Endodermal cell (in vitro differentiated cells): Measurements from ENCODE around the gene SH3BP4. TPM values are rescaled to one million over a fixed set of nuclear protein-coding genes. Genes with fewer than 3 reads are reported as not detected.

Experiments used
- DNase-seq: peaks from one replicate; pipeline ENCODE4 v3.0.0-alpha.2; 2017
- H3K27ac ChIP-seq: 2 replicates; pipeline ENCODE4 v1.5.1; 2013; ENCODE audit warnings: mild to moderate bottlenecking, low read depth, low read length, moderate library complexity
- H3K27me3 ChIP-seq: 2 replicates; pipeline ENCODE4 v1.6.1; 2013; ENCODE audit warnings: mild to moderate bottlenecking, low read length, moderate library complexity; ENCODE audit not compliant: insufficient read depth, control insufficient read depth, poor library complexity, severe bottlenecking
- H3K36me3 ChIP-seq: 2 replicates; pipeline ENCODE4 v1.7.0; 2013; ENCODE audit warnings: mild to moderate bottlenecking, low read length, moderate library complexity; ENCODE audit not compliant: control insufficient read depth, insufficient read depth
- H3K4me1 ChIP-seq: one replicate; pipeline ENCODE4 v1.7.0; 2013; ENCODE audit warnings: low read length; ENCODE audit not compliant: control insufficient read depth, insufficient read depth
- H3K4me3 ChIP-seq: 2 replicates; pipeline ENCODE4 v1.5.1; 2013; ENCODE audit warnings: mild to moderate bottlenecking, low read length, moderate library complexity
- H3K9ac ChIP-seq: 2 replicates; pipeline ENCODE4 v1.6.1; 2013; ENCODE audit warnings: mild to moderate bottlenecking, low read length, moderate library complexity; ENCODE audit not compliant: poor library complexity, severe bottlenecking; ENCODE audit errors: extremely low read depth
- H3K9me3 ChIP-seq: 2 replicates; pipeline ENCODE4 v1.6.1; 2013; ENCODE audit warnings: mild to moderate bottlenecking, low read length, moderate library complexity; ENCODE audit not compliant: control insufficient read depth
- H3K27ac Mint-ChIP-seq: 2 replicates; pipeline ENCODE4 v1.8.0; 2020; ENCODE audit warnings: mixed read lengths
- H3K27me3 Mint-ChIP-seq: 2 replicates; pipeline ENCODE4 v1.8.0; 2021; ENCODE audit warnings: mild to moderate bottlenecking, mixed read lengths; ENCODE audit not compliant: insufficient read depth
- H3K36me3 Mint-ChIP-seq: 2 replicates; pipeline ENCODE4 v1.8.0; 2020; ENCODE audit warnings: low read depth, mixed read lengths
- H3K4me1 Mint-ChIP-seq: 2 replicates; pipeline ENCODE4 v1.8.0; 2020; ENCODE audit warnings: mixed read lengths
- H3K4me3 Mint-ChIP-seq: 2 replicates; pipeline ENCODE4 v1.8.0; 2020; ENCODE audit warnings: mild to moderate bottlenecking, moderate library complexity, mixed read lengths
- H3K9me3 Mint-ChIP-seq: 2 replicates; pipeline ENCODE4 v1.8.0; 2020; ENCODE audit warnings: mild to moderate bottlenecking, mixed read lengths
- WGBS, 2 experiments: methylation state at CpG; one replicate each; pipeline versions ENCODE4 v1.1.5 to v1.1.7; 2013; ENCODE audit warnings: missing lambda C conversion rate in 2 of 2, mixed read lengths in 1 of 2; ENCODE audit not compliant: insufficient coverage in 1 of 2, insufficient read length in 1 of 2; 5-methylcytosine and 5-hydroxymethylcytosine counted together
- total RNA-seq, 2 donors: library from RNA; stranded (reverse); fragmentation: NEBNext Ultra II Directional in 1 of 2; extraction: Animal tissue kit (Norgen Biotek cat#: 25700) in 1 of 2; gene quantifications; 2 replicates in 1 of 2; 3 replicates in 1 of 2; pipeline ENCODE4 v1.2.1, GENCODE V29; 2021
- TF ChIP-seq, protein P1 (sequence below): fragments of 200-600 bp; sonication (generic); conservative IDR thresholded peaks from 2 replicates; pipeline ENCODE4 v1.5.0; 2021; ENCODE audit warnings: antibody characterized with exemption, mild to moderate bottlenecking

The SH3BP4 gene
- total RNA-seq, 2 donors from 2014 or later, result 49.1 to 53.4 TPM

DNA sequence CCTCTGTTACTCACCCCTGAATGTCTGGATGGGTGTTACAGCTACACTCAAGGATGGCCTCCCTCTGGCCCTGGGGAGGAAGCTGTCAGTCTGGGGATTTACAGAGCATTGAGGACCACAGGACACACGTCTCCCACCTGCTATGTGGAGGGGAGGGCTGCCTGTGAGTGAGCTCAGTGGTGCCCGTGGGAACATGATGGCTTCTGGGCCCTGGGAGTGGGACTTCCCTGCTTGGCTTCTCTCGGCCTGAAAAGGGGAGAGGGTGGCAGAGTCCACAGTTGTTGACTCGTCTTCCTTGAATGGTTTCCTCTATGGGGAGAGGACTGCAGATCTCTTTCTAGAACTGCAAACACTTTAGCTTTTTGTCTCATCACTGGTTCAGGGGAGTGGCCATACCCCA, 79.1 kb downstream of the SH3BP4 start:
- Histone ChIP-seq H3K36me3 (peaks cover 31% of the 10 kb centered on the region), H3K4me1 (no peaks in the 10 kb centered on the region), H3K4me3 (no peak overlapping the region), H3K27ac (no peak overlapping the region), H3K9ac (no peak overlapping the region), H3K9me3 (no peaks in the 10 kb centered on the region), H3K27me3 (no peaks in the 10 kb centered on the region)
- DNase-seq, result no peak
- Mint-ChIP-seq H3K27me3 (no peaks in the 10 kb centered on the region), H3K36me3 (peaks cover 28% of the 10 kb centered on the region), H3K4me3 (no peak overlapping the region), H3K9me3 (no peaks in the 10 kb centered on the region), H3K4me1 (peaks cover 9% of the 10 kb centered on the region), H3K27ac (no peak overlapping the region)
- TF ChIP-seq, protein P1, sequence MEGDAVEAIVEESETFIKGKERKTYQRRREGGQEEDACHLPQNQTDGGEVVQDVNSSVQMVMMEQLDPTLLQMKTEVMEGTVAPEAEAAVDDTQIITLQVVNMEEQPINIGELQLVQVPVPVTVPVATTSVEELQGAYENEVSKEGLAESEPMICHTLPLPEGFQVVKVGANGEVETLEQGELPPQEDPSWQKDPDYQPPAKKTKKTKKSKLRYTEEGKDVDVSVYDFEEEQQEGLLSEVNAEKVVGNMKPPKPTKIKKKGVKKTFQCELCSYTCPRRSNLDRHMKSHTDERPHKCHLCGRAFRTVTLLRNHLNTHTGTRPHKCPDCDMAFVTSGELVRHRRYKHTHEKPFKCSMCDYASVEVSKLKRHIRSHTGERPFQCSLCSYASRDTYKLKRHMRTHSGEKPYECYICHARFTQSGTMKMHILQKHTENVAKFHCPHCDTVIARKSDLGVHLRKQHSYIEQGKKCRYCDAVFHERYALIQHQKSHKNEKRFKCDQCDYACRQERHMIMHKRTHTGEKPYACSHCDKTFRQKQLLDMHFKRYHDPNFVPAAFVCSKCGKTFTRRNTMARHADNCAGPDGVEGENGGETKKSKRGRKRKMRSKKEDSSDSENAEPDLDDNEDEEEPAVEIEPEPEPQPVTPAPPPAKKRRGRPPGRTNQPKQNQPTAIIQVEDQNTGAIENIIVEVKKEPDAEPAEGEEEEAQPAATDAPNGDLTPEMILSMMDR, result no peak
- WGBS, 2 experiments, result 94% methylated on average over 4 of the region's 4 CpGs; no CpG with 5 or more reads in 1 of the 2 experiments

DNA sequence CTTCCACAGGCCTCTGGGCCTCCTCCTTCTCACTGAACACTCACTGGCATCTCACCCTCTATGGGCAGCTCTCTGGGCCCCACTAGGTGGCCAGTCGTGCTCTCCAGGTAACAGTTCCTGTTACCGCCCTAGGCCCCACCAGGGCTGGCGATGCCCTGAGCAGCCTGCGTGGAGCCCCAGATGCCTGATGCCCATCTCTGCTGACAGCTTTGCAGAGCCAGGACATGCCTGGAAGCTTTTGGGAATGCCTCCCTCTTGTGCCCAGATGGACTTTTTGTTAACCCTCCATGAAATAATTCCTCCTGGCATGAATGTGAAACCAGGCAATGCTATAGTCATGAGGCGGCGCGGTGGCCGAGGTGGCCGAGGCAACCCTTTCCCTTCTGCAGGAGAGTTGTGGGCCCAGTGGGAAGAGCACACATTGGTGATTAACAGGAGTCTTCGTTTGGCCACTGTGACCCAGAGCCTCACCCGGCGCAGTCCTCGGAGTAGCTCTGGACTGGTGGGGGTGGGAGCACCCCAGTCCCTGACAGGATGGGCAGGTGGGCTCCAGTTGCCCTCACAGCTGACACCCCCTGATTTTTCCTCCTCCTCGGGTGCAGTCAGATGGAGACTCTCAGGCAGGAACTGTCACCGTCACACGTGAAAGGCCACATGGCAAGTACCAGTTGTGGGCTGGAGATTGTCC, 80.0 kb downstream of the SH3BP4 start:
- no peak overlapping the region for H3K9ac ChIP-seq
- no peak overlapping the region for H3K27ac Mint-ChIP-seq
- DNase-seq, result no peak
- no peak overlapping the region for H3K27ac ChIP-seq
- H3K36me3 Mint-ChIP-seq, result peaks cover 34% of the 10 kb centered on the region
- H3K36me3 ChIP-seq, result peaks cover 35% of the 10 kb centered on the region
- H3K4me1 ChIP-seq, result no peaks in the 10 kb centered on the region
- H3K9me3 ChIP-seq, result no peaks in the 10 kb centered on the region
- no peak overlapping the region for H3K4me3 Mint-ChIP-seq
- WGBS, 2 experiments, result 90 to 96% methylated on average over 12 to 16 of the region's 16 CpGs
- no peaks in the 10 kb centered on the region for H3K4me1 Mint-ChIP-seq
- no peaks in the 10 kb centered on the region for H3K9me3 Mint-ChIP-seq
- TF ChIP-seq, protein P1, result no peak
- H3K27me3 ChIP-seq, result no peaks in the 10 kb centered on the region
- H3K27me3 Mint-ChIP-seq, result no peaks in the 10 kb centered on the region
- H3K4me3 ChIP-seq, result no peak overlapping the region

DNA sequence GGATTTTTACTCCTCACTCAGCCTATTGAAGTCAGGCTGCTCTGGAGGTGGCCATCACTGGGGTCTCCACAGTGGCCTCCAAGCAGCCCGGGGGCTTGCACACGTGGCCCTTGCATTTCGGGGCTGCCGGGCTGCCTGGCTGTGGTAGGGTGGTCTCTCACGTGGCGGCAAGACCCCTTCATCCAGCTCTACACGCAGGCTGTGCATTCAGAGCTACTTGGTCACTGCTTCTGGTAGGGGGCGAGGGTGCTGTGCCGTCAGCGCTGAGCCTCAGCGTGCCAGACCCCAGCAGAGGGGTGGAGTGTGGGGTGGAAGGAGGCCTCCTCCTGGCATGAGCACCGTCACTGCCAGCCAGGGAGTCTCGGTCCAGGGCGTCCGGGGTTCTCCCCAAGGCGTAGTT, 80.6 kb downstream of the SH3BP4 start:
- Histone ChIP-seq H3K4me3 (no peak overlapping the region), H3K9me3 (no peaks in the 10 kb centered on the region), H3K36me3 (peaks cover 41% of the 10 kb centered on the region), H3K27ac (no peak overlapping the region), H3K9ac (no peak overlapping the region), H3K27me3 (no peaks in the 10 kb centered on the region), H3K4me1 (no peaks in the 10 kb centered on the region)
- Mint-ChIP-seq H3K27ac (no peak overlapping the region), H3K9me3 (no peaks in the 10 kb centered on the region), H3K4me3 (no peak overlapping the region), H3K36me3 (peaks cover 38% of the 10 kb centered on the region), H3K4me1 (no peaks in the 10 kb centered on the region), H3K27me3 (no peaks in the 10 kb centered on the region)
- WGBS, 2 experiments, result 95 to 97% methylated on average over 12 to 16 of the region's 16 CpGs
- DNase-seq, result no peak
- TF ChIP-seq, protein P1, result no peak
